Subcutaneous adipose tissue (tissue), 4 donors: ENCODE data around the gene RBBP4. TPM values are rescaled to one million over a fixed set of nuclear protein-coding genes. Genes with fewer than 3 reads are reported as not detected.

Experiments used
- total RNA-seq, 4 donors: library from RNA; depleted of rRNA; stranded (reverse); fragments of >200 nt; gene quantifications; one replicate each; pipeline ENCODE4 v1.1.0, GENCODE V29; 2016
- TF ChIP-seq, protein P1 (sequence below): fragments of 450-650 bp; IDR thresholded peaks from one replicate; pipeline ENCODE4 v1.5.1; 2016; ENCODE audit warnings: low read depth, mild to moderate bottlenecking, control low read depth, antibody characterized with exemption, moderate library complexity

RBBP4 gene
- total RNA-seq, result 100 to 1,000 TPM in 2 of 4 donors, 10 to 100 TPM in 2; 91.9 to 112 (median 100) TPM

- TF ChIP-seq, protein P1, sequence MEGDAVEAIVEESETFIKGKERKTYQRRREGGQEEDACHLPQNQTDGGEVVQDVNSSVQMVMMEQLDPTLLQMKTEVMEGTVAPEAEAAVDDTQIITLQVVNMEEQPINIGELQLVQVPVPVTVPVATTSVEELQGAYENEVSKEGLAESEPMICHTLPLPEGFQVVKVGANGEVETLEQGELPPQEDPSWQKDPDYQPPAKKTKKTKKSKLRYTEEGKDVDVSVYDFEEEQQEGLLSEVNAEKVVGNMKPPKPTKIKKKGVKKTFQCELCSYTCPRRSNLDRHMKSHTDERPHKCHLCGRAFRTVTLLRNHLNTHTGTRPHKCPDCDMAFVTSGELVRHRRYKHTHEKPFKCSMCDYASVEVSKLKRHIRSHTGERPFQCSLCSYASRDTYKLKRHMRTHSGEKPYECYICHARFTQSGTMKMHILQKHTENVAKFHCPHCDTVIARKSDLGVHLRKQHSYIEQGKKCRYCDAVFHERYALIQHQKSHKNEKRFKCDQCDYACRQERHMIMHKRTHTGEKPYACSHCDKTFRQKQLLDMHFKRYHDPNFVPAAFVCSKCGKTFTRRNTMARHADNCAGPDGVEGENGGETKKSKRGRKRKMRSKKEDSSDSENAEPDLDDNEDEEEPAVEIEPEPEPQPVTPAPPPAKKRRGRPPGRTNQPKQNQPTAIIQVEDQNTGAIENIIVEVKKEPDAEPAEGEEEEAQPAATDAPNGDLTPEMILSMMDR, result no peak
Measured at GRCh38 chr1:32650752-32651460, at the start of gene RBBP4. TSS of gene RBBP4 (plus strand) at chr1:32651208. CDS start at chr1:32651307, 99 bp downstream.

DNA sequence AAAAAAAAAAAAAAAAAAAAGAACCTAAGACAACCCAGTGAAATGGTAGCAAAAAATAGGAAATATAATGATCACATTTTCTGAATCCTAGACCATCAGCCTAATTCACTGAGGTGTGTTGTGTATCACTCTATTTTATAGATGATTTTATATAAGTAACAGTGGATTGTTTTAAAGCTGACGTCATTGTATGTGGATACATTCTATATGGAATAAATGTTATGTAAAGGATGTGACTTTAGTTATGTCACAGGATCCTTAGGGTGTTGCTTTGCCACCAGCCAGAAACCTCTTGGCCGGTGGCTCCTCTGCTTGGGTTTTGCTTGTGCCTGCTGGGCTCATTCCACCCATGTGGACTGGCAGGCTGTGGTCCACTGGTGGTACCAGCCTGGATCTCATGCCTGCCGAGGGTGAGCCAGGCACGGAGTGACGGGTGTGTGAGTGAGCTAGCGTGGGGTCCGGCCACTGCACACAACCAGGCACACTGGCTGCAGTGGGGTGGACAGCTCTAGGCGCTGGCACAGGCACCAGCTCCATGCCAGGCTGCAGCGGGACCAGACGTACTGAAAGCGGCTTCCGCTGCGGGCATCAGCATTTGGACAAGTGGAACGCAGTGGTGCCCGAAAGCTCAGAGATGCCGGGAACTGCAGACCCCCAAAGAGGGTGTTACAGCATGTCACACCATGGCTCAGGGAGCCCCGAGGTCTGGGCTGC is 45.1 kb upstream of the RBBP4 start:
- TF ChIP-seq, protein P1, result no peak

GRCh38 chr1:32606565-32607371 is 44.2 kb upstream of the RBBP4 start:
- TF ChIP-seq, protein P1, result no peak

DNA sequence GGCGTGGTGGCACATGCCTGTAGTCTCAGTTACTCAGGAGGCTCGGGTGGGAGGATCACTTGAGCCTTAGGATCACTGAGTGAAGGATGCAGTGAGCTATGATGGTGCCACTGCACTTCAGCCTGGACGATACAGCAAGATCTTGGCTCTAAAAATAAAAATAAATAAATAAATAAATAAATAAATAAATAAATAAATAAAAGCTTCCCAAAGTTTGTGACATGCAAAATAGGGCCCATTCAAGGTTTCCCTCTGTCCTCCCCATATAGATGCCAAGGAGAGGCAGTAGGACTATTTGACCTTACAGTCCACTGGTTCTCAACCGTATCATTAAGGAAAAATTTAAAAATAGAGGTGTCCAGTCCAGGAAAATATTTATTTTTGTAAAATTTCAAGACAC is 41.8 kb upstream of the RBBP4 start:
- TF ChIP-seq, protein P1, result no peak

GRCh38 chr1:32611859-32612188 is 39.2 kb upstream of the RBBP4 start:
- TF ChIP-seq, protein P1, result no peak

- TF ChIP-seq, protein P1, result no peak
Measured at GRCh38 chr1:32612189-32612881, 38.7 kb upstream of the RBBP4 start.
